Endometrium (tissue), 2 donors: Measurements from ENCODE around the gene ZNF536.
"Not testable (repeated sequence)": the region's sequence is repeated elsewhere in the genome, so short reads cannot be mapped to it uniquely, and the experiment has no call there.

Experiments
- FAIRE-seq: peaks from 2 replicates; lab custom pipeline; 2012; peaks lifted over from hg19 to GRCh38; lab: Jason Lieb, UNC
- donor health status: control.
- donor health status: control.

ZNF536 gene

DNA sequence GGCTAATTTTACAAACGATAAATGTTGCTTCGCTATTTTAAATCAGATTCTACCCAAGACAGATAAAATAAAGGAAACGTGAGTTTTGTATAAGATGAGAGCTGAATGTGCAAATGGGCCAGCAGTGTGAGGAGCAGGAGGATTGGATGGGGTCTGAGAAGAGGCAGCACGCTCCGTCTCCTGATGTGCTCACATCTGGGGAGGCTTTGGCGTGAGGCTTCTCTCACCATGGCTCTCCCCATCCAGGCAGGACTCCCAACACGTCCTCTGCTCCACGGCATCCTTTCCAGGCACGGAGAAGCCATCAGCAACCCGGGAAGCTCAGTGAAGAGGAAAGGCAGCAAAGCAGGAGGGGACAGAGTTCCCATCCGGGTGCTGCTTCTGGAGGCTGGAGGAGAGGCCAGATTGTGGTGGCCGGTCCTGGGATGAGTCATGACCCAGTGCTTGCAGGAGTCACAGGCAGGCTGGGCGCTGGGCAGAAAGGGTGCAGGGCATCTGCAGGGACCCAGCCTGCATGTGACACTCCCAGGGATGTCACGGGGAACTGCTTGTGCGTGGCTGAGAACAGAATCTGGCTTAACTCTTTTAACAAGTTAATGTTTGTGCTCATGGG, 47.5 kb downstream of the ZNF536 start:
- FAIRE-seq: no peak

DNA sequence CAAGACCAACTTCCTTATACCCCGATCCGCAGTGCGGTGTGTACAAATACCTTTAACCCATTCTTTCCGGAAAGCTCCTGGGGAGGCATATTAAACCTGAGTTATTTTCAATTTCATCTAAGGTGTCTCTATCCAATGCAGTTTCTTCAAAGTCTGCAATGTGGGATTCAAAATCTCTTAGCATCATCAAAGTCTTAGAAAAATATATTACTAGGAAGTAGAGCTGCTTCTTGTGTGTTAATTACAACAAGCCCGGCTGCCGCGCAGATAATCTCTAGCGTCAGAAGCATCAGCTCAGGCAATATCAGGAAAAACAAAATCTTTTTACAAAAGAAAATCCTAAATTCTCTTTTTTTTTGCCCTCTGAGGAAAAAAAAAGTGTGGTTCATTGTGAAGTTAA, 48.1 kb downstream of the ZNF536 start:
- no peak for FAIRE-seq

DNA sequence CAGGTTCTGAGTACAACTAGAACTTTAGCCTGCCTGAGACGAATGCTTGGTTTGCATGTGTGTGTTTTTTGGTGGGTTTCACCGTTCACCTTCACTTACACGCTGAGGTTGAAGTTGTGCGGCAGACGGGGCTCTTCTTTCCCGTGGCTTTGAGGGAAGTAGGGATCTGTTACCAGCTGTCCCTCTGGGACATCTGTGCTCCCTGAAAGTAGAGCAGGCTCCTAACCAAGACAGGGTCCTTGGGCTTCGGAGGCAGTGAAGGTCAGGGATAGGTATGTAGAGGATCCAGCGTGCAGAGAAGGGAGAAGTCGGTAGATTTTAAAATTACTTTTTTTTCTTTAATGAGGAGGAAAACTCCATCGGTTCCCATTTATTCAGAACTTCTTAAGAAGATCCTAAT, 48.7 kb downstream of the ZNF536 start:
- no peak for FAIRE-seq

DNA sequence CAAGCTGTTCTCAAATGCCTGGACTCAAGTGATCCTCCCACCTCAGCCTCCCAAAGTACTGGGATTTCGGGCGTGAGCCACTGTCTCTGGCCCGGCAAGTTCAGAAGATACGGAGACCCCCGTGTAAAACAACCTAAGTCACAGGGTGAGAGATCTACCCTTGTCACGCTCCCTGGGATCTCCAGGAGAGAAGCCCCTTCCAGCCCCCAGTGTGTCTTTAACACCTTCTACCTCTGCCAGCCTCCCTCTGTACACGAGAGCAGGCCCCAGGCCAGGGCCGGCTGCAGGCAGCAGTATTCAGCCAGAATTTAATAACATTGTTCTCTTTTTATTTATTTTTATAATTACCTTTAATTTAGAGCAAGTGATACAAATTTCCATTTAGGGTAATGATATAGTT, 49.4 kb downstream of the ZNF536 start:
- no peak for FAIRE-seq

DNA sequence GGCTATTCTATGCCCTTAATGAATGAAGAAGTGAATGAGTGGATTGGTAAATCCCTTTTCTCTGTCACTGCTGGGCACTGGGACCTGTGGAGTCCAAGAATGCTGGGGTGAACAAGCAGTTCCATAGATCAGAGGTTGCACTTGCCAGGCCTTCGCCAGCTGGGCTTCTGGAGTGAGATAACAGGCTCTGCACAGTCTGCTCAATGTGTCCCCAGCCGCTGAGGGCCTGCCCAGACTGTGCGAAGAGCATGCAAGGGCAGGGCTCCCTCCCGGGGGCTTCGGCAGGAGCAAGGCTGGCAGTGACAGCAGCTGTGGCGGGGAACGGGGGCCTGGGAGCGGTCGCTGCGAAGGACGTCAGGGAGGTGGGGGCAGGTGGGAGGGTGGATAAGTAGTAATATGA, 51.3 kb downstream of the ZNF536 start:
- no peak for FAIRE-seq

DNA sequence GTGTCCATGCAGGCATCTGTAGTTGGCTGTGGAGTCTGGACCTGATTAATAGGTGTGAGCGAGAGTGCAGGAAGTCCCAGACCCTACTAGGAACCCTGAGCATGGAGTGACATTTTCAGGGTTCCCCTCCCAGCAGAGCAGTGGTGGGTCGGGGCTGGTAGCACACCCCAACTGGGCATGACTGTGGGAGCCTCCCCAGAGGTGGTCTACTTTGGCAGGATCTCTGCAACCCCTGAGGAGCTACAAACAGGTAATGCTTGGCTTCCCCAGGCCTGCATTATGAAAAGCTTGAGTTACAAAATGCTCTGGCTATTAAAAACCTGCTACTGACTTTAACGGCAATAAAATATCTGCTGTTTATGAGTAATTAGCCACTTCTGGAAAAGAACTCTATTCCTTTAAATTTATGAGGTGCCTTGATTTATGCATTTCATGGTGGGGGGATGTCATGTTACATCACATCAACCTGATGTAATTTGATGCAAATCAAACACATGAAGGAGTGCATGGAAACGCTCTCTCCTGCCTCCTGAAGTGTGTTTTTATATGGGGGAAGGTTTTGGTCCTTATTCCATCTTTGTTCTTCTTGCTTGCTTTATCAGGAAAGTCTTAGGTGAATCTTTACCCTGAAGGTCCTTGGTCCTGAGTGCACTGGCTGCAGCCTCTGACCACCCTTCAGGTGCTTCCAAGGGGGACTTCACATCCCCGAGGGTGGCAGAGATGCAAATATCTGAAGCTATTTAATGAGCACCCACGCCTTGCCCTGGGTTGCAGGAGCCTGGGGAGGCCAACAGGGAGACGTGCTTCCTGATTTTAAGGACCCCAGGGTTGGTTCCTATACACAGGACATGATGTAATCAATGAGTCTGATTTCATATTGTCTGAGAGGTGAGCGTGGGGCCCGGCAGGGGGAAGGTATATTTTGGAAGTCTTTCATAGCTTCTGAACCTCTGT, 54.0 kb downstream of the ZNF536 start:
- no peak for FAIRE-seq

DNA sequence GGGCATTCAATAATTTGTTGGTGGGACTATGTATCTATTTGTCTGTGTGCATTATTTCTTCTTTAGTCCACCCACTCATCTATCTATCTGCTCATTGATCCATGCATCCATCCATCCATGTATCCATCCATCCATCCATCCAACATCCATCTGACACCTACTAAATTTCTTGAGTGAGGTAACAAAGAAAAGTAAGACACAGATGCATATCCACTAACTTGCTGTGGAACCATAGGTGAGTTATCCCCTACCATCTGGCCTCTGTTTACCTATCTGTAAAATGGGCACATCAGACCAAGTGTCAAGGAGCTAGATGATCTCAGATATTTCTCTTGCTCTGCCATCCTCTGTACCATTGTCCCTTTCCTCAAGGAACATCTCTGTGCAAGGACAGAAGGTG, 54.7 kb downstream of the ZNF536 start:
- no peak for FAIRE-seq

DNA sequence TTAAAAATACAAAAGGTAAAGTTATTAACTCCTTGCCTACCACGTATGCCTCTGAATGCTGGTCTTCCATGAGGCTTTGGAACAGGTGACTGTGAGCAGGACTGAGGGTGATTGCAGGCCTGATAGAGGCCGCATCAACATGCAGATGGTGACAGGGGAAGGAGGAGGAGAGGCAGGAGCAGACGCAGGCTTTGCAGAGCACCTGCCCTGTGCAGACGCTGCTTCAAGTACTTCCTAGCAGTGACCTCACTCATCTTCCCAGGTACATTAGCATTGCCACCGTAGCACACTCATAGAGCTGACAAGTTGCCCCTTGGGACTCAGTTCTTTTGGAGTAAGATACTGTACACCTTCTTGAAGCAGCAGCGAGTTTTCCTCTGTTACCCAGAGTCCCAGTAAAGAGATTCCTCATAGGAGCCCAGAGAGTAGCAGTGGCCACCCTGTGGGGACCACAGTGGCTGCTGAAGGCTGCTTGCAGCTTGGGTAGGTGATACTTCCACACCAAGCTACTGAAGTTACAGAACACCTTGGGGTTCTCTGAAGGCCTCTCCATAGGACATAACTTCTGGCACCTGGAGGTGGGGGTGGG, 56.0 kb downstream of the ZNF536 start:
- no peak for FAIRE-seq

DNA sequence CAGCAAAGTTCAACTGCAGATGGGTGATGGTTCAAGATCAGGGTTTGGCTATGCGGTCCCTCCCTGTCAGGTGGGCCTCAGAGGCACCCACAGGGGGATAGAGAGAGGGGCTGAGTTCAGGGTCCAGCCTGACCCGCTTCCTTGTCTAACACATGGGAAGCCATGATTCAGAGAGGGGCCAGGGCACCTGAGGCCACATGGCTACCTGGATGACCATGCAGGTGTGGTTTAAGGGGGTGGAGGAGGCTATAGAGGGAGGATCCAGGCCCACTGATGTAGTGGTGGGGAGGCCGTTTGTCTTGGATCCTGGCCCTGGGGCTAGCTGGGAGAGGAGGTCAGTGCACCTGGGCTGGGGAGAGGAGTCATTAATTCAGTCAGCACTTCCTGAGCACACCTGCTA, 56.7 kb downstream of the ZNF536 start:
- no peak for FAIRE-seq

DNA sequence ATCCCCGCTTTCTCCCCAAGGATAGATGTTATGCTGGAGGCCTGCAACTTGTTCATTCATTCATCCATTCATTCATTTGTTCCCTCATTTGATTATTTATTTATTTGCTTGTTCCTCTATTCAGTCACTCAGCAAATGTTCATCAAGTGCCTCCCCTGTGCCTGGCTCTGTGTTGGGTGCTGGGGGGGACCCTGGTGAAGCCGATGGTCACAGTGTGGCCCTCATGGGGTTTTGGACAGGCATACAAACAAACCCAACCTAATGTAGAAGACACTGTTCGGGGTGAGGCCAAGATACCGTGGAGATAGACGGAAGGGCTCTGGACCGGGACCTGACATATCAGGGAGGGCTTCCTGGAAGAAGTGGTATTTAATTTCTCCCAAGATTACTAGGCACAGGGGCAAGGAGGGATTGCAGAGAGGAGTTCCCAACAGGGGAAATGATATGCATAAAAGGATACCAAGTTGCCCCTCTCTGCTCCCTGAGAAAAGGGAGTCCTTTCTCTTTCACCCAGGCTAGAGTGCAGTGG, 58.1 kb downstream of the ZNF536 start:
- FAIRE-seq: no peak

DNA sequence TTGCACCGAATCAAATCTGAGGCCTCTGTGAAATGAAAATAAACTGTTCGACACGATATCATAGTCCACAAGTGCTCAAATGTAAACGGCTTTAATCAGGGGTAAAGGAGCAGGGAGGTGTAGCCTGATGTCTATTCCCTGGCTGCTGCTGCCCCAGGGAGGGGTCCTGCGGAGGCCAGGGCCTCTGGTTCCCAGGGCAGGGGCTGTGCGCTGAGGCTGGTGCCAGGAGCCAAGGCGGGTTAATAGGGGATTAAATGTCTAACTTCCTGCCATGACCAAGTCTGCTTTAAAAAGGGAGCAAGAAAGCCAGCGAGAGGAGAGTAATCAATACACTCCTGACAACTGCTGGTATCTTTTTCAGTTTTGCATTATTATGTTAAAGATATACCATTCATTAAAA, 59.4 kb downstream of the ZNF536 start:
- no peak for FAIRE-seq

DNA sequence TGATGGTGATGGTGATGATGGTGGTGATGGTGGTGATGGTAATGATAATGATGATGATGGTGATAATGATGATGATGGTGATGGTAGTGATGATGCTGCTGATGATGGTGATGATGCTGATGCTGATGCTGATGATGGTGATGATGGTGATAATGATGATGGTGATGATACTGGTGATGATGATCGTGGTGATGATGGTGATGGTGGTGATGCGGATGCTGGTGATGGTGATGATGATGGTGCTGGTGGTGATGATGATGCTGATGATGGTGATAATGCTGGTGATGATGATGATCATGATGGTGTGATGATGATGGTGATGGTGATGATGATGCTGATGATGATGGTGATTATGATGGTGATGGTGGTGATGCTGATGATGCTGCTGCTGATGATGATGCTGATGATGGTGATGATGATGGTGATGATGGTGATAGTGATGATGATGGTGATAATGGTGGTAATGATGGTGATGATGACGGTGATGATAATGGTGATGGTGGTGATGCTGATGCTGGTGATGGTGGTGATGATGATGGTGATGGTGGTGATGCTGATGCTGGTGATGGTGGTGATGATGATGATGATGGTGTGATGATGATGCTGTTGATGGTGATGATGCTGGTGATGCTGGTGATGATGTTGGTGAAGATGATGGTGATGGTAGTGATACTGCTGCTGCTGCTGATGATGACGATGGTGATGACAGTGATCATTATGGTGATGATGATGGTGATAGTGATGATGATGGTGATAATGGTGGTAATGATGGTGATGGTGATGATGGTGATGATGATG, 62.8 kb downstream of the ZNF536 start:
- FAIRE-seq: no peak

DNA sequence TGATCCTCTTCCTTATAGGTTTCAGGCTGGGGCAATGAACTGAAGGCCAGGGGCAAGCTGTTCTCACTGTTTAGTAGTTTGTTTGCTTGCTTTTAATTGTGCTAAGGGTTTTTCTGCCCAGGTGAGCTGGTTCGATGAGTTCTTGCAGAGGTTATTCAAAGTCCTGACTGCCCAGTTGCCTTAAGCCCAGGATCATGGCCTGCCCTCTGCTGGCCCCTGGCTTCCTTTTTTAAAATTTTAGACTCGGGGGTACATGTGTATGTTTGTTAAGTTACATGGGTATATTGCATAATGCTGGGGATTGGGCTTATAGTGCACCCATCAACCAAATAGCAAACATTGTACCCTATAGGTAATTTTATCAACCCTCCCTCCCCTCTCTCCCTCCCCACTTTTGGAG, 65.7 kb downstream of the ZNF536 start:
- no peak for FAIRE-seq

DNA sequence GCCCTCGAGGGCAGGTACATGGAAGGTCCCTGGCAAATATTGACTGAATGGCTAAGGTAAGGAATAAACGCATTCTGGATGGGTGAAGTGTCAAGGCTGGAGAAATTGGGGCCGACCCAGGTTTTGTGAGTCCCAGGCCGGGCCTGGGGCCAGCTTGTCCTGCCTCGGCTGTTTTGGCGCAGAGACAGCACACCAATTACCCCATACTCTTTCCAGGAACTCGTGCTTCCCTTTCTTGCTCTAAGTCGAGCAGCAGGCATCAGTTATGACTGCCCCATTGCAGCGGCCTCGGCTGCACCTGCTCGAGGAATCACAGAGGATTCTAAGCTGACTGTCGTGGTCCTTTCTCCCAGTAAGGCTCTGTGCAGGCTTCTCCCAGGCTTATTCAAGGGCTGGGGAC, 67.1 kb downstream of the ZNF536 start:
- no peak for FAIRE-seq

DNA sequence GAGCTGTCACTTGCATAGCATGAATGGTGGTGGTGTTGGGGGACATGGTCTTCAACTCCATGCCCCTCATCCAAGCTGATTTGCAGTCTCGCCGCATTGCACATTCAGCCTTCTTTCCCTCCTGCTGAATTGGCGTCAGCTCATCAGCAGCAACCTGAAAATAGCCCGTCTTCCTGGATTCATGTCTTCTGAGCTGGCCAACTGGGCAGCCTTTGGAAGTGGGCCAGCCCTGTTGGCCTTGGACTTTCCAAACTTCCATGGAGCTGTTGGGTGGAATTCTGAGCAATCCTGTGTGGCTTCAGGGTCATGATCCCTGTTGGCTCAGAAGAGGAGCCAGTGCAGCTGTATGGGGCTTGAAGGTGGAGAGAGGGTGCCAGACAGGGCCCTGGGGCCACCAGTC, 68.8 kb downstream of the ZNF536 start:
- no peak for FAIRE-seq

DNA sequence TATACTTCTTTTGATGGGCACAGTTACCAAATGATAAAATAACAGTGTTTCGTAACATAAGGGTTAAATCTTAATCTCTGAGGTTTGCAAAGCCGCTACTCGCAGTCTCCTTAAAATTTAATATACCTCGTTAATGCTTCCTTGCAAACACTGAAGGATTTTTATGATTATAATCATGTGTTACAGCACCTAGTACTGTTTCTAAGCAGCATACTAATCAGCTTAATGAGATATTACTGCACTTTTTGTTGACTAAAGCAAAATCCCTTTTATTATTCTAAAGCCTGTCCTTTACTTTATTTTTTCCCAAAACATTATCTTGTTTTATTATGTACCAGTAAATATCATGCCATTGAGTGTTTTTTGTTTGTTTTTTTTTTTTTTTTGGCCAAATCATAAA, 70.5 kb downstream of the ZNF536 start:
- peak; percentile 79 for FAIRE-seq

DNA sequence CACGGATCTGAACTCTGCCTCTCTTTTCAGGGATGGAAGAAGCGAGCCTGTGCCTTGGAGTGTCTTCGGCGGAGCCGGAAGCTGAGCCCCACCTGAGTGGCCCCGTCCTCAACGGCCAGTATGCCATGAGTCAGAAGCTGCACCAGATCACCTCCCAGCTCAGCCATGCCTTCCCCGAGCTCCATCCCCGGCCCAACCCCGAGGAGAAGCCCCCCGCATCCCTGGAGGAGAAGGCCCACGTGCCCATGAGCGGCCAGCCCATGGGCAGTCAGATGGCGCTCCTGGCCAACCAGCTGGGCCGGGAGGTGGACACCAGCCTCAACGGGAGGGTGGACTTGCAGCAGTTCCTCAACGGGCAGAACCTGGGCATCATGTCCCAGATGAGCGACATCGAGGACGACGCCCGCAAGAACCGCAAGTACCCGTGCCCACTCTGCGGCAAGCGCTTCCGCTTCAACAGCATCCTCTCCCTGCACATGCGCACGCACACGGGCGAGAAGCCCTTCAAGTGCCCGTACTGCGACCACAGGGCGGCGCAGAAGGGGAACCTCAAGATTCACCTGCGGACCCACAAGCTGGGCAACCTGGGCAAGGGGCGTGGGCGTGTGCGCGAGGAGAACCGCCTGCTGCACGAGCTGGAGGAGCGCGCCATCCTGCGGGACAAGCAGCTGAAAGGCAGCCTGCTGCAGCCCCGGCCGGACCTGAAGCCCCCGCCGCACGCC, 71.5 kb downstream of the ZNF536 start:
- no peak for FAIRE-seq

DNA sequence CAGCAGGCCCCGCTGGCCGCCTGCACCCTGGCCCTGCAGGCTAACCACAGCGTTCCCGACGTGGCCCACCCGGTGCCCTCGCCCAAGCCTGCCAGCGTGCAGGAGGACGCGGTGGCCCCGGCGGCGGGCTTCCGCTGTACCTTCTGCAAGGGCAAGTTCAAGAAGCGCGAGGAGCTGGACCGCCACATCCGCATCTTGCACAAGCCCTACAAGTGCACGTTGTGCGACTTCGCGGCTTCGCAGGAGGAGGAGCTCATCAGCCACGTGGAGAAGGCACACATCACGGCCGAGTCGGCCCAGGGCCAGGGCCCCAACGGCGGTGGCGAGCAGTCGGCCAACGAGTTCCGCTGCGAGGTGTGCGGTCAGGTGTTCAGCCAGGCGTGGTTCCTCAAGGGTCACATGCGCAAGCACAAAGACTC, 72.1 kb downstream of the ZNF536 start:
- FAIRE-seq: no peak

DNA sequence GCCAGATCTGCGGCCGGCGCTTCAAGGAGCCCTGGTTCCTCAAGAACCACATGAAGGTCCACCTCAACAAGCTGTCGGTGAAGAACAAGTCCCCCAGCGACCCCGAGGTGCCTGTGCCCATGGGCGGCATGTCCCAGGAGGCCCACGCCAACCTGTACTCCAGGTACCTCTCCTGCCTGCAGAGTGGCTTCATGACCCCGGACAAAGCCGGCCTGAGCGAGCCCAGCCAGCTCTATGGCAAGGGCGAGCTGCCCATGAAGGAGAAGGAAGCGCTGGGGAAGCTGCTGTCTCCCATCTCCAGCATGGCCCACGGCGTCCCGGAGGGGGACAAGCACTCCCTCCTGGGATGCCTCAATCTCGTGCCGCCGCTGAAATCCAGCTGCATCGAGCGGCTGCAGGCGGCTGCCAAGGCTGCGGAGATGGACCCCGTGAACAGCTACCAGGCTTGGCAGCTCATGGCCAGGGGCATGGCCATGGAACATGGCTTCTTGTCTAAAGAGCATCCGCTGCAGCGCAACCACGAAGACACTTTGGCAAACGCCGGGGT, 72.6 kb downstream of the ZNF536 start:
- no peak for FAIRE-seq

DNA sequence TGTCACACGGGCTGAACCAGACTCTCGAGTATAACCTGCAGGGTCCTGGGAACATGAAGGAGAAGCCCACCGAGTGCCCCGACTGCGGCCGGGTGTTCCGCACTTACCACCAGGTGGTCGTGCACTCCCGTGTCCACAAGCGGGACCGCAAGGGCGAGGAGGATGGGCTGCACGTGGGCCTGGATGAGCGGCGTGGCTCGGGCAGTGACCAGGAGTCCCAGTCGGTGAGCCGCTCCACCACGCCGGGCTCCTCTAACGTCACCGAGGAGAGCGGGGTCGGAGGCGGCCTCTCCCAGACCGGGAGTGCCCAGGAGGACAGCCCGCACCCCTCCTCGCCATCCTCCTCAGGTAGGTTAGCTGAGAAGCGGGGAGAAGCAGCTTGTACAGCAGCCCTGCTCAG, 73.2 kb downstream of the ZNF536 start:
- FAIRE-seq: no peak

DNA sequence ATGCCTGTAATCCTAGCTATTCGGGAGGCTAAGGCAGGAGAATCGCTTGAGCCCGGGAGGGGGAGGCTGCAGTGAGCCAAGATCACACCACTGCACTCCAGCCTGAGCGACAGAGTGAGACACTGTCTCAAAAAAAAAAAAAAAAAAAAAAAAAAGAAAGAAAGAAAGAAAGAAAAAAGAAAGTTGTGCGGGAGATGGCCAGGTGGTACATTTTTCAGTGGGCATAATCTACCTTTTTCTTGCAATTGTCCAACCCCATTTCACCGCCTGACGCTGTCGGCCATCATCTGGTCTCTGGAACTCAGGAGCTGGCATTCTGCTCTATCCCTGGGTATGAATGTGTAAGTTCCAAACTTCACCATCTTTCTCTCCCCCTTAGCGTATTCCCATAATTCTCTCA, 73.9 kb downstream of the ZNF536 start:
- FAIRE-seq: not testable (repeated sequence)
